ENCODE measurements around the gene FRA10AC1.

FRA10AC1 gene

DNA sequence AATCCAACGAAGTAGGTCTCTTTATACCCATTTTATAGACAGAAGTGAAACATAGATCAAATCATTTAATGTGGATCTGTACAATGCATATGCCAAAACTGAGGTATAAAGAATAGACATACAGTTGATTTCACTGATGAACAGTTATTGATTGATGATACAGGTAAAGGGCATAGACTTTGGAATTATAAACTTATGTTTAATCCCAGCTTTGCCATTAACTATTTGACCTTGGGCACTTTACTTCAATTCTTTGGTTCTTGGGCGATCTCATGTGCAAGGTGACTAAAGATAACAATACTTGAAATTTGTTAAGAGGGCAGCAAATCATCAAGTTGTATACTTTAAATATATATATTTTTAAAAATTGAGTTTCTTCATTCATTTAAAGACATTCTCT is 28.6 kb downstream of the FRA10AC1 start:
- TF ChIP-seq, protein P1, sequence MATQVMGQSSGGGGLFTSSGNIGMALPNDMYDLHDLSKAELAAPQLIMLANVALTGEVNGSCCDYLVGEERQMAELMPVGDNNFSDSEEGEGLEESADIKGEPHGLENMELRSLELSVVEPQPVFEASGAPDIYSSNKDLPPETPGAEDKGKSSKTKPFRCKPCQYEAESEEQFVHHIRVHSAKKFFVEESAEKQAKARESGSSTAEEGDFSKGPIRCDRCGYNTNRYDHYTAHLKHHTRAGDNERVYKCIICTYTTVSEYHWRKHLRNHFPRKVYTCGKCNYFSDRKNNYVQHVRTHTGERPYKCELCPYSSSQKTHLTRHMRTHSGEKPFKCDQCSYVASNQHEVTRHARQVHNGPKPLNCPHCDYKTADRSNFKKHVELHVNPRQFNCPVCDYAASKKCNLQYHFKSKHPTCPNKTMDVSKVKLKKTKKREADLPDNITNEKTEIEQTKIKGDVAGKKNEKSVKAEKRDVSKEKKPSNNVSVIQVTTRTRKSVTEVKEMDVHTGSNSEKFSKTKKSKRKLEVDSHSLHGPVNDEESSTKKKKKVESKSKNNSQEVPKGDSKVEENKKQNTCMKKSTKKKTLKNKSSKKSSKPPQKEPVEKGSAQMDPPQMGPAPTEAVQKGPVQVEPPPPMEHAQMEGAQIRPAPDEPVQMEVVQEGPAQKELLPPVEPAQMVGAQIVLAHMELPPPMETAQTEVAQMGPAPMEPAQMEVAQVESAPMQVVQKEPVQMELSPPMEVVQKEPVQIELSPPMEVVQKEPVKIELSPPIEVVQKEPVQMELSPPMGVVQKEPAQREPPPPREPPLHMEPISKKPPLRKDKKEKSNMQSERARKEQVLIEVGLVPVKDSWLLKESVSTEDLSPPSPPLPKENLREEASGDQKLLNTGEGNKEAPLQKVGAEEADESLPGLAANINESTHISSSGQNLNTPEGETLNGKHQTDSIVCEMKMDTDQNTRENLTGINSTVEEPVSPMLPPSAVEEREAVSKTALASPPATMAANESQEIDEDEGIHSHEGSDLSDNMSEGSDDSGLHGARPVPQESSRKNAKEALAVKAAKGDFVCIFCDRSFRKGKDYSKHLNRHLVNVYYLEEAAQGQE (IDR thresholded peaks at IDR 0.05; ENCODE audit: low read depth): no peak
- TF ChIP-seq EP300 (IDR thresholded peaks at IDR 0.05; ENCODE audit: borderline replicate concordance) (no peak), TAF1 (IDR thresholded peaks at IDR 0.05; ENCODE audit: low read depth) (no peak)
- TF ChIP-seq, protein P2, sequence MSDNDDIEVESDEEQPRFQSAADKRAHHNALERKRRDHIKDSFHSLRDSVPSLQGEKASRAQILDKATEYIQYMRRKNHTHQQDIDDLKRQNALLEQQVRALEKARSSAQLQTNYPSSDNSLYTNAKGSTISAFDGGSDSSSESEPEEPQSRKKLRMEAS (IDR thresholded peaks at IDR 0.05): no peak

DNA sequence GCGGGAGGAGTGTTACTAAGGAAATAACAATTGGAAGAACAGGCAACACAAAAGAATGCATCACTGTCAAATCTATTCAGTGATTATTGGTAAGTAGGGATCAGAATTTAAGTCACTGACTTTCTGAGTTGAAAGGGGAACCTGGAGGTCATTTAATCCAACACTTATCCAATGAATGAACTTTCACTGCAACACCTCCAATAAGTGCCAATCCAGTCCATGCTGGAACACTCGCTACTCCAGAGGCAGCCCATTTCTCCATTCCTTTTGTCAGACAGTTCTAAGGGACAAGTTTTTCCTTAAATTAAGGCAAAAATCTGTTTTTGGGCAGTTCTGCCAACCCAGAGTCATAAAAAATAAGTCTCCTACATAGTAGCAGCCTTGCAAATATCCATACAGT is 29.5 kb downstream of the FRA10AC1 start:
- TF ChIP-seq, protein P1 (IDR thresholded peaks at IDR 0.05; ENCODE audit: low read depth): no peak
- TF ChIP-seq TAF1 (IDR thresholded peaks at IDR 0.05; ENCODE audit: low read depth) (no peak), ZBTB7A (IDR thresholded peaks at IDR 0.05; ENCODE audit: low read depth) (no peak), TCF12 (IDR thresholded peaks at IDR 0.05; ENCODE audit: low read depth) (no peak), RAD21 (IDR thresholded peaks at IDR 0.05; ENCODE audit: low read depth) (no peak)
- TF ChIP-seq, protein P3, sequence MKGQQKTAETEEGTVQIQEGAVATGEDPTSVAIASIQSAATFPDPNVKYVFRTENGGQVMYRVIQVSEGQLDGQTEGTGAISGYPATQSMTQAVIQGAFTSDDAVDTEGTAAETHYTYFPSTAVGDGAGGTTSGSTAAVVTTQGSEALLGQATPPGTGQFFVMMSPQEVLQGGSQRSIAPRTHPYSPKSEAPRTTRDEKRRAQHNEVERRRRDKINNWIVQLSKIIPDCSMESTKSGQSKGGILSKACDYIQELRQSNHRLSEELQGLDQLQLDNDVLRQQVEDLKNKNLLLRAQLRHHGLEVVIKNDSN (IDR thresholded peaks at IDR 0.05): no peak

DNA sequence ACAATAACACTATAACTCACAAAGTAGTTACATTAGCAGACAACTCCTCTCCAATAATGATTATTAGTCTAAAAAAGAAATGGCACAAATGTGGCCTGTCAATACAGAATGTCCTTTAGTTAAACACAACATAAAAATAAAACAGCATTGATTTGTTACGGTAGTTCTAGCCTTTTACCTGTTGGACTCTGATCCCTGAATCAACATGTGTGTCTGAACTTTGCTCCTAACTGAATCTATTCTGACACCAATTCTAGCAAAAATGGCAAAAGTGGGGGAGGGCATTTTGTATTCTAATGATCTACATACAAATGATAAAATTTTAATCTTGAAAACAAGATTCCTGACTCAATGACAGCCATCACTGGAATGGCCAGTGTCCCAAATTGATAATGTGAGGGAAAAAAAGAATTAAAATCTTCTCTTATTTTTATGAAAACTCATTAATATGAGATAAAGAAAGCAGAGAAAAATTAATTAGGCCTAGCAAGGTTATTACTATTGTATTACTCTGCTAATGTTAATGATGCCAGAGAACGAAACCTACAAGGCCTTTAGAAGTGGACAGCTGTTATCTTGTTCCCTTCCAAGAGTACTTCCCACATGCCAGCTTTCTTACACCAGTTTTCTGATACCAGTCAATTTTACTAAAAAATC is 30.2 kb downstream of the FRA10AC1 start:
- no peak for TF ChIP-seq EGR1 (IDR thresholded peaks at IDR 0.05)
- TF ChIP-seq, protein P3 (IDR thresholded peaks at IDR 0.05): no peak
- no peak for TF ChIP-seq CREB1 (IDR thresholded peaks at IDR 0.05; ENCODE audit: low read depth)
- no peak for TF ChIP-seq RAD21 (IDR thresholded peaks at IDR 0.05; ENCODE audit: low read depth)
- no peak for TF ChIP-seq TCF12 (IDR thresholded peaks at IDR 0.05; ENCODE audit: low read depth)
- TF ChIP-seq NFIC (IDR thresholded peaks at IDR 0.05): no peak
- no peak for TF ChIP-seq FOXM1 (IDR thresholded peaks at IDR 0.05; ENCODE audit: borderline replicate concordance, low read depth)
- TF ChIP-seq EP300 (IDR thresholded peaks at IDR 0.05; ENCODE audit: borderline replicate concordance): no peak
- no peak for TF ChIP-seq YY1 (IDR thresholded peaks at IDR 0.05; ENCODE audit: low read depth)
- no peak for TF ChIP-seq ZBTB7A (IDR thresholded peaks at IDR 0.05; ENCODE audit: low read depth)
- TF ChIP-seq, protein P2 (IDR thresholded peaks at IDR 0.05): no peak
- TF ChIP-seq CEBPB (IDR thresholded peaks at IDR 0.05): no peak
- TF ChIP-seq TEAD4 (IDR thresholded peaks at IDR 0.05): no peak
- TF ChIP-seq TAF1 (IDR thresholded peaks at IDR 0.05; ENCODE audit: low read depth): no peak
- TF ChIP-seq, protein P1 (IDR thresholded peaks at IDR 0.05; ENCODE audit: low read depth): no peak

DNA sequence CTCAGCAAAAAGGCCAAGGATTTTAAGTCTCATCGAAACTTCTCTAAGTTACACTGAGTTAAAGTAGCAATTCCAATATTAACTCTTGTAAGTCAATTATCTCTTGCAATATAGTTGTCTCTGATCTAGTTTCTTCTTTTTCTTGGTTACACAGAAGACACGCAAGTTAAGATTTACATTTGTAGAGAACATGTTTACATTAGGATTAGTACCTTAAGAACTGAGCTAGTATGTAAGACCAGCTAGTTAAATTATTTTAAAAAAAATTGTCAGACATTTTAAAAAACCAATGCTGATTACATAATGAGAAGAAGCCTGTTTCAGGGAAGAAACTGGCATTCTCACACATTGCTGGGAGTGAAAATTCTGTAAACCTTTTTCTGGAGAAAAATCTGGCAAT is 31.4 kb downstream of the FRA10AC1 start:
- TF ChIP-seq EP300 (IDR thresholded peaks at IDR 0.05; ENCODE audit: borderline replicate concordance): no peak
- TF ChIP-seq, protein P3 (IDR thresholded peaks at IDR 0.05): no peak

DNA sequence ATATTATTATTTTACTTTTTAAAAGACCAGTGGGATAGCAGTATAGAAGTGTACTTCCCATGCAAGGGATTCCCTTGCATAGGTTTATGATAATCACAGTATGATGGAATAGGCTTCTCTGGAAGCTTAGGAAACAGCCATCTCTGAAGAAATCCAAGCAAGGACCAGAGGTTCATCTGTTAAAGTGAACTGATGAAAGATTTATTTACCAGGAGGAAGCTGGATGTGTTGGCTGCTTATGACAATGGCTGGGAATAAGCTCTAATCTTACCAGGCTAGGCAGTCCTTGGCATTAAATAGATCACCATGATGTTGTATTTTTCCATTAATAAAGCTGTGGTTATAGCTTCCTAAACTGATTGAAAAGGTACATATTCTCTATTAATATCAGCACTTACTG is 32.0 kb downstream of the FRA10AC1 start:
- no peak for TF ChIP-seq TCF12 (IDR thresholded peaks at IDR 0.05; ENCODE audit: low read depth)
- no peak for TF ChIP-seq YY1 (IDR thresholded peaks at IDR 0.05; ENCODE audit: low read depth)
- TF ChIP-seq TEAD4 (IDR thresholded peaks at IDR 0.05): no peak
- TF ChIP-seq, protein P2 (IDR thresholded peaks at IDR 0.05): no peak
- TF ChIP-seq RAD21 (IDR thresholded peaks at IDR 0.05; ENCODE audit: low read depth): no peak
- TF ChIP-seq, protein P3 (IDR thresholded peaks at IDR 0.05): no peak
- no peak for TF ChIP-seq CREB1 (IDR thresholded peaks at IDR 0.05; ENCODE audit: low read depth)
- no peak for TF ChIP-seq FOXM1 (IDR thresholded peaks at IDR 0.05; ENCODE audit: borderline replicate concordance, low read depth)
- TF ChIP-seq ZBTB7A (IDR thresholded peaks at IDR 0.05; ENCODE audit: low read depth): no peak
- TF ChIP-seq EGR1 (IDR thresholded peaks at IDR 0.05): no peak
- no peak for TF ChIP-seq CEBPB (IDR thresholded peaks at IDR 0.05)
- no peak for TF ChIP-seq TAF1 (IDR thresholded peaks at IDR 0.05; ENCODE audit: low read depth)
- TF ChIP-seq, protein P1 (IDR thresholded peaks at IDR 0.05; ENCODE audit: low read depth): no peak
- TF ChIP-seq EP300 (IDR thresholded peaks at IDR 0.05; ENCODE audit: borderline replicate concordance): no peak

Measured in Ishikawa (cell line).